HepG2 (cell line): ENCODE measurements around the gene KCNAB1. TPM values are rescaled to one million over a fixed set of nuclear protein-coding genes. Genes with fewer than 3 reads are reported as not detected.
A peak's percentile ranks its signal among the peaks of the same experiment; 100 is the strongest.

Source experiments
- BRCA1 ChIP-seq: sonication (generic); formaldehyde crosslinking; IDR thresholded peaks from 2 replicates; pipeline ENCODE4 v1.4.0; 2020; ENCODE audit warnings: missing genetic modification reagents
- CBFB ChIP-seq: sonication (generic); formaldehyde crosslinking; IDR thresholded peaks from 2 replicates; pipeline ENCODE4 v1.4.0; 2020; ENCODE audit warnings: missing genetic modification reagents
- CBX2 ChIP-seq, 2 experiments: fragments of 200-600 bp in 1 of 2; sonication (generic); formaldehyde crosslinking in 1 of 2; IDR thresholded peaks; 2 replicates each; pipeline versions ENCODE4 v1.7.0 to v1.8.1; 2018 to 2022; ENCODE audit warnings: low read depth in 2 of 2, low read length in 1 of 2, mild to moderate bottlenecking in 1 of 2, missing genetic modification reagents in 1 of 2
- FLYWCH1 ChIP-seq: sonication (generic); formaldehyde crosslinking; IDR thresholded peaks from 2 replicates; pipeline ENCODE4 v1.8.1; 2023; ENCODE audit warnings: mild to moderate bottlenecking, missing genetic modification reagents
- GPN1 ChIP-seq: sonication (generic); formaldehyde crosslinking; IDR thresholded peaks from 2 replicates; pipeline ENCODE4 v1.5.1; 2020; ENCODE audit warnings: missing genetic modification reagents, borderline replicate concordance
- IKZF4 ChIP-seq: sonication (generic); formaldehyde crosslinking; IDR thresholded peaks from 2 replicates; pipeline ENCODE4 v1.5.1; 2020; ENCODE audit warnings: borderline replicate concordance, mild to moderate bottlenecking, low read depth, missing genetic modification reagents; ENCODE audit errors: not compliant biosample characterization
- MATR3 ChIP-seq: sonication (generic); formaldehyde crosslinking; IDR thresholded peaks from 2 replicates; pipeline ENCODE4 v1.4.0; 2020; ENCODE audit warnings: missing genetic modification reagents
- MXI1 ChIP-seq: IDR thresholded peaks from 3 replicates; pipeline ENCODE4 v1.6.1; 2012; ENCODE audit warnings: low read depth, low read length, inconsistent platforms, borderline replicate concordance
- NR2F2 ChIP-seq: IDR thresholded peaks from 2 replicates; pipeline ENCODE4 v1.6.1; 2012; ENCODE audit warnings: low read depth, inconsistent platforms, borderline replicate concordance
- ZBTB38 ChIP-seq: sonication (generic); formaldehyde crosslinking; IDR thresholded peaks from 2 replicates; pipeline ENCODE4 v1.5.1; 2020; ENCODE audit warnings: mild to moderate bottlenecking, missing genetic modification reagents
- ZC3H4 ChIP-seq: sonication (generic); formaldehyde crosslinking; IDR thresholded peaks from 2 replicates; pipeline ENCODE4 v1.4.0; 2020; ENCODE audit warnings: missing genetic modification reagents, borderline replicate concordance
- ZNF251 ChIP-seq: sonication (generic); formaldehyde crosslinking; IDR thresholded peaks from 2 replicates; pipeline ENCODE4 v1.9.0; 2021; ENCODE audit warnings: mild to moderate bottlenecking, missing genetic modification reagents
- ZNF296 ChIP-seq: sonication (generic); formaldehyde crosslinking; conservative IDR thresholded peaks from 2 replicates; pipeline ENCODE4 v1.5.0; 2020; ENCODE audit warnings: mild to moderate bottlenecking, missing genetic modification reagents
- ZNF615 ChIP-seq: sonication (generic); formaldehyde crosslinking; IDR thresholded peaks from 2 replicates; pipeline ENCODE4 v1.5.0; 2020; ENCODE audit warnings: mild to moderate bottlenecking, missing genetic modification reagents, borderline replicate concordance
- polyA plus RNA-seq, 8 experiments: library from polyadenylated mRNA; depleted of rRNA in 3 of 8; stranded (reverse) in 7 of 8; unstranded in 1 of 8; fragments of >200 nt; fragmentation: Illumina TruSeq in 4 of 8; extraction: Trizol in 4 of 8; gene quantifications; 2 replicates each; pipeline versions ENCODE4 v1.2.1 to v1.2.3, GENCODE V29; 2011 to 2016; ENCODE audit warnings: low read depth in 4 of 8, missing spikeins in 1 of 8, mixed read lengths in 1 of 8; ENCODE audit not compliant: insufficient read depth in 1 of 8
- total RNA-seq, 5 experiments: library from RNA; depleted of rRNA; stranded (reverse); fragments of >200 nt; fragmentation: Illumina TruSeq; extraction: Trizol; gene quantifications; 2 replicates each; pipeline ENCODE4 v1.2.3, GENCODE V29; 2016; ENCODE audit warnings: low read depth in 1 of 5
- TF ChIP-seq, protein P1 (sequence below): sonication (generic); formaldehyde crosslinking; IDR thresholded peaks from 2 replicates; pipeline ENCODE4 v1.8.1; 2023; ENCODE audit warnings: mild to moderate bottlenecking, moderate library complexity, missing genetic modification reagents
- TF ChIP-seq, protein P2 (sequence below): sonication (generic); formaldehyde crosslinking; IDR thresholded peaks from 2 replicates; pipeline ENCODE4 v1.8.1; 2023; ENCODE audit warnings: mild to moderate bottlenecking, inconsistent platforms, moderate library complexity, missing genetic modification reagents, borderline replicate concordance
- TF ChIP-seq, protein P3 (sequence below): sonication (generic); formaldehyde crosslinking; IDR thresholded peaks from 2 replicates; pipeline ENCODE4 v1.5.0; 2020; ENCODE audit warnings: missing genetic modification reagents
- TF ChIP-seq, protein P4 (sequence below): IDR thresholded peaks from 2 replicates; pipeline ENCODE4 v1.6.1; 2016; ENCODE audit warnings: missing compliant biosample characterization, missing genetic modification reagents, borderline replicate concordance
- TF ChIP-seq, protein P5 (sequence below): IDR thresholded peaks from 2 replicates; pipeline ENCODE4 v1.6.1; 2018; ENCODE audit warnings: missing genetic modification reagents, mild to moderate bottlenecking, missing compliant biosample characterization
- TF ChIP-seq, protein P6 (sequence below): IDR thresholded peaks from 2 replicates; pipeline ENCODE4 v1.6.1; 2012; ENCODE audit warnings: low read depth, low read length, improper control_type of control experiment

KCNAB1 gene
- total and polyA plus RNA-seq, 2 of the 13 experiments (the other 11 are each of a cell fraction or from before 2014, with no cell fraction given): not detected

DNA sequence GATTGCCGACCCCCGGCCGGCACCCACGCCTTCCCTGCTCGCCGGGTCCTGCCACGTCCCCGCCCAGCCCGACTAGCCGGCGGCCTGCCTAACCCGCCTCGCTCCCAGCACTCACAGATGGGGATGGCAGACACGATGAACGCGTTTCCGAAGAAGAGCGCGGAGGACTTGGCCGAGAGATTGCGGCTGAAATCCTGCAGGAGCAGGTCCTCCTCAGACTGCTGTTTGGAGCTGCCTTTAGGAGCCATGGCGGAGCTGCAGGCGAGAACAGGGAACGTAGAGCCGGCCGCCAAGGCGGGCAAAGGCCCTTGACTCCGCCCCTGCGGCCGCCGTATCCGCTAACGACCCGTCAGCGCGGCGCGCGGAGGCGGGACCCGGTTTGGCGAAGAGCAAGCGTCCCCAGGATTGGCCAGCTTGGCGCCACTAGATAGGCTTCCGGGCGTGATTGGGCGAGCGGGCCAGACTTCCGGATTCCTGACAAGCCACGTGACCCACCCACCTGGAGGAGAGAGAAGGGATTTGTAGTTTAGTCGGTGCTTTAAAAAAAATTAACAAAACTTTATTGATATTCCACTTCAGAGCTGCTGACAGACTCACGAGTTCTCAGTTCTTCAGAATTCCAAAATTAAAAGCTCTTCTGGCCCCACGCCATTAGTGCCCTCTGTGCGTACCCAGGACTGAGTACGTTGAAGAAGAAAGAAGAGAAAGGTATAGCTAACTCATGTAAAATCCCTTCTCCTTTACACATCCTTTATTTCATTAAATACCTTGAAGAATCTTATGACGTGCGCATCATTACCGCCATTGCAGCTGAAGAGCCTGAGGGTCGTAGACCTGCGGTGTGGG lies 434.7 kb downstream of the KCNAB1 start, which contains the start of gene SSR3 (continued):
- TF ChIP-seq ZNF615: no peak
- peak; percentile 88 for TF ChIP-seq BRCA1 (CRISPR knock-in tag)
- no peak for TF ChIP-seq IKZF4
- TF ChIP-seq MXI1: no peak; the same call in 2 of the 3 replicates
- TF ChIP-seq, protein P1, sequence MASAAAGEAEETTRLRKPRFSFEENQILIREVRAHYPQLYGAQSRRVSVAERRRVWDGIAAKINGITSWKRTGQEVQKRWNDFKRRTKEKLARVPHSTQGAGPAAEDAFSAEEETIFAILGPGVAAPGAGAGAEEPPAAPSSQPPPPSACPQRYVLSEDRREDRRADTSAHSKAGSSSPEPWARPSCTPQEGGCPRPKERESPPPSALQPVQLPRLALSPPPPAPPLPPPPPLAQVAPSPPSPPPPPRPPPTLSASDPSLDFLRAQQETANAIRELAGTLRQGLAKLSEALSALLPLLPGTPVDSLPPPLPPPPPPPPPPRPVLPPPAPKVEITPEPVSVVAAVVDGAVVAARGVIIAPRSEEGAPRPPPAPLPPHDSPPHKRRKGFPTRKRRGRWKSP (CRISPR knock-in tag): peak; percentile 71
- TF ChIP-seq MATR3 (CRISPR knock-in tag): no peak
- TF ChIP-seq ZC3H4 (CRISPR knock-in tag): no peak
- TF ChIP-seq, protein P2, sequence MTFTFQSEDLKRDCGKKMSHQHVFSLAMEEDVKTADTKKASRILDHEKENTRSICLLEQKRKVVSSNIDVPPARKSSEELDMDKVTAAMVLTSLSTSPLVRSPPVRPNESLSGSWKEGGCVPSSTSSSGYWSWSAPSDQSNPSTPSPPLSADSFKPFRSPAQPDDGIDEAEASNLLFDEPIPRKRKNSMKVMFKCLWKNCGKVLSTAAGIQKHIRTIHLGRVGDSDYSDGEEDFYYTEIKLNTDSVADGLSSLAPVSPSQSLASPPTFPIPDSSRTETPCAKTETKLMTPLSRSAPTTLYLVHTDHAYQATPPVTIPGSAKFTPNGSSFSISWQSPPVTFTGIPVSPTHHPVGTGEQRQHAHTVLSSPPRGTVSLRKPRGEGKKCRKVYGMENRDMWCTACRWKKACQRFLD: no peak
- TF ChIP-seq, protein P3, sequence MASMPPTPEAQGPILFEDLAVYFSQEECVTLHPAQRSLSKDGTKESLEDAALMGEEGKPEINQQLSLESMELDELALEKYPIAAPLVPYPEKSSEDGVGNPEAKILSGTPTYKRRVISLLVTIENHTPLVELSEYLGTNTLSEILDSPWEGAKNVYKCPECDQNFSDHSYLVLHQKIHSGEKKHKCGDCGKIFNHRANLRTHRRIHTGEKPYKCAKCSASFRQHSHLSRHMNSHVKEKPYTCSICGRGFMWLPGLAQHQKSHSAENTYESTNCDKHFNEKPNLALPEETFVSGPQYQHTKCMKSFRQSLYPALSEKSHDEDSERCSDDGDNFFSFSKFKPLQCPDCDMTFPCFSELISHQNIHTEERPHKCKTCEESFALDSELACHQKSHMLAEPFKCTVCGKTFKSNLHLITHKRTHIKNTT (CRISPR knock-in tag): no peak
- no peak; the same call in 1 of the 2 replicates for TF ChIP-seq CBFB (CRISPR knock-in tag)
- TF ChIP-seq ZBTB38 (CRISPR knock-in tag): peak; percentile 72
- no peak for TF ChIP-seq ZNF296 (CRISPR knock-in tag)
- TF ChIP-seq ZNF251 (CRISPR knock-in tag): no peak
- TF ChIP-seq, protein P4, sequence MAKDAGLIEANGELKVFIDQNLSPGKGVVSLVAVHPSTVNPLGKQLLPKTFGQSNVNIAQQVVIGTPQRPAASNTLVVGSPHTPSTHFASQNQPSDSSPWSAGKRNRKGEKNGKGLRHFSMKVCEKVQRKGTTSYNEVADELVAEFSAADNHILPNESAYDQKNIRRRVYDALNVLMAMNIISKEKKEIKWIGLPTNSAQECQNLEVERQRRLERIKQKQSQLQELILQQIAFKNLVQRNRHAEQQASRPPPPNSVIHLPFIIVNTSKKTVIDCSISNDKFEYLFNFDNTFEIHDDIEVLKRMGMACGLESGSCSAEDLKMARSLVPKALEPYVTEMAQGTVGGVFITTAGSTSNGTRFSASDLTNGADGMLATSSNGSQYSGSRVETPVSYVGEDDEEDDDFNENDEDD (CRISPR knock-in tag): peak; percentile 80; the same call in 1 of the 2 replicates
- TF ChIP-seq FLYWCH1 (CRISPR knock-in tag): no peak
- no peak for TF ChIP-seq GPN1 (CRISPR knock-in tag)
- TF ChIP-seq, protein P5, sequence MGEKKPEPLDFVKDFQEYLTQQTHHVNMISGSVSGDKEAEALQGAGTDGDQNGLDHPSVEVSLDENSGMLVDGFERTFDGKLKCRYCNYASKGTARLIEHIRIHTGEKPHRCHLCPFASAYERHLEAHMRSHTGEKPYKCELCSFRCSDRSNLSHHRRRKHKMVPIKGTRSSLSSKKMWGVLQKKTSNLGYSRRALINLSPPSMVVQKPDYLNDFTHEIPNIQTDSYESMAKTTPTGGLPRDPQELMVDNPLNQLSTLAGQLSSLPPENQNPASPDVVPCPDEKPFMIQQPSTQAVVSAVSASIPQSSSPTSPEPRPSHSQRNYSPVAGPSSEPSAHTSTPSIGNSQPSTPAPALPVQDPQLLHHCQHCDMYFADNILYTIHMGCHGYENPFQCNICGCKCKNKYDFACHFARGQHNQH (CRISPR knock-in tag): no peak; the same call in 1 of the 2 replicates
- no peak for TF ChIP-seq CBX2 (IDR thresholded peaks at IDR 0.05; ENCODE audit: low read depth, low read length)
- TF ChIP-seq CBX2 (CRISPR knock-in tag; IDR thresholded peaks at IDR 0.05; ENCODE audit: low read depth): no peak
- TF ChIP-seq, protein P6, sequence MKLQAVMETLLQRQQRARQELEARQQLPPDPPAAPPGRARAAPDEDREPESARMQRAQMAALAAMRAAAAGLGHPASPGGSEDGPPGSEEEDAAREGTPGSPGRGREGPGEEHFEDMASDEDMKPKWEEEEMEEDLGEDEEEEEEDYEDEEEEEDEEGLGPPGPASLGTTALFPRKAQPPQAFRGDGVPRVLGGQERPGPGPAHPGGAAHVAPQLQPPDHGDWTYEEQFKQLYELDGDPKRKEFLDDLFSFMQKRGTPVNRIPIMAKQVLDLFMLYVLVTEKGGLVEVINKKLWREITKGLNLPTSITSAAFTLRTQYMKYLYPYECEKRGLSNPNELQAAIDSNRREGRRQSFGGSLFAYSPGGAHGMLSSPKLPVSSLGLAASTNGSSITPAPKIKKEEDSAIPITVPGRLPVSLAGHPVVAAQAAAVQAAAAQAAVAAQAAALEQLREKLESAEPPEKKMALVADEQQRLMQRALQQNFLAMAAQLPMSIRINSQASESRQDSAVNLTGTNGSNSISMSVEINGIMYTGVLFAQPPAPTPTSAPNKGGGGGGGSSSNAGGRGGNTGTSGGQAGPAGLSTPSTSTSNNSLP: no peak
- TF ChIP-seq NR2F2: no peak
